Epithelial cell of proximal tubule (primary cell): ENCODE results near the gene CRLF2. TPM values are rescaled to one million over a fixed set of nuclear protein-coding genes. Genes with fewer than 3 reads are reported as not detected.

ENCODE experiments used
- DNase-seq: peaks from one replicate; pipeline ENCODE4 v3.0.0-alpha.2; 2011; ENCODE audit warnings: low read depth
- H3K4me3 ChIP-seq: 2 replicates; pipeline ENCODE4 v1.5.1; 2011; ENCODE audit warnings: low read depth, mild to moderate bottlenecking, low read length
- CTCF ChIP-seq: conservative IDR thresholded peaks from 2 replicates; pipeline ENCODE4 v1.5.1; 2012; ENCODE audit warnings: low read depth, mild to moderate bottlenecking, low read length
- total RNA-seq: library from RNA; depleted of rRNA; stranded (reverse); fragments of >200 nt; gene quantifications from 2 replicates; pipeline ENCODE4 v1.2.3, GENCODE V29; 2015

Gene CRLF2
- total RNA-seq, 1 donor from 2014 or later: not detected

- no peak for DNase-seq
- TF ChIP-seq CTCF: no peak
- H3K4me3 ChIP-seq: no peak overlapping the region
These were observed 10.8 kb upstream of the CRLF2 start for GRCh38 chrX:1223242-1223600.

DNA sequence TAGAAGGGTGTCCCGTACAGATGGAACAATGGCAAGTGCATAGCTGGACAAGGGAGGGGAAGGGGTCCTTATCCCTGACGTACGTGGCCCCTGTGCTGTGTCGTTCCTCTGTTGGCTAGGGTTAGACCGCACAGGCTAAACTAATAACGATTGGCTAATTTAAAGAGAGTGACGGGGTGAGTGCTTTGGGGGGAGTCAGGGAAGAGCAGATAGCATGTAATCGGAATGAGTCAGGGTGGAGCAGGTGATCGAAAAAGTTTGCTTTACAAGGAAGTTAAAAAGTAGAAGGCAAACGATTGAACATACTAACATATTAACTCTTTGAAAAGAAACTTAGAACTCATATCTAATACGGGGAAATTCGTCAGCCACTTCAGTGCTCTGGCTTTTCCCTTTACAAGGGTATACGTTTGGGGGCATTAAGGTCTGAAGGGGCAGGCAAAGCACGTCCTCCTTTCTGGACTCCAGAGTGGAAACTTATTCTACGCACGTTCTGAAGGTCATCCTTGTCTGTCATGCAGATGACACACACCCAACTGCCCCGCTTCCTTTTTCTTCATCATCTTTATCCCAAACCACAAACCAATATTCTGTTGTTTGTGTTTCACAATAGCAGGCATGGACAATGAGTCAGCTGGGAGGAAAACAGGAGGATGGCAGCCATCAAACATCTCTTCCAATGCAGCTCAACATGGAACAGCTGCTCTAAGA lies 10.2 kb upstream of the CRLF2 start:
- no peak for DNase-seq
- TF ChIP-seq CTCF: no peak

DNA sequence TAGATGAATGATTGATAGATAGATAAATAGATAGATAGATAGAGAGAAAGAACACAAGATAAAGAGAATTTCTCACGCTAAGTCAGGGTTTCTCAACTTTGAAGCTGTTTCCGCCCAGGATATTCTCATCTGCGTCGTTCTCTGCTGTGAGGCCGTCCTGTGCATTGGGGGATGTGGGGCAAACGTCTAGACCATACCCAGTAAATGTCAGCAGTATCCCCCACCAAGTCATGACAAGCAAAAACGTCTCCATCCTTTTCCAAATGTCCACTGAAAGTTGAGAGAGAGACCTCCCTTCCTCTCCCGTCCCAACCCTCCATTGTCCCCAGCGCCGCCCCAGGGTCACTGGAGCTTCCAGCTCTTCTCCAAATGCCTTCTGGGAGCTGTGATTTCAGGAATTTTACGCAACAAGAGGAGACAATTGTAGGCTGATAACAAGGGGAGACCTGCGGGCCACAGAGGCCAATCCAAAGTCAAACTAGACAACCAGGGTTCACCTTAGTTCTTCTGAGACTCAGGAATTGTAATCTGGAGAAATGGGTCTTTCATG lies 8.9 kb upstream of the CRLF2 start:
- TF ChIP-seq CTCF: no peak
- no peak overlapping the region for H3K4me3 ChIP-seq

More for the DNA sequence above, 10.2 kb upstream of the CRLF2 start:
- H3K4me3 ChIP-seq: no peak overlapping the region

GRCh38 chrX:1218286-1218685 lies 5.8 kb upstream of the CRLF2 start:
- no peak for TF ChIP-seq CTCF
- no peak for DNase-seq
- H3K4me3 ChIP-seq: no peak overlapping the region

More for the DNA sequence above, 8.9 kb upstream of the CRLF2 start:
- no peak for DNase-seq

DNA sequence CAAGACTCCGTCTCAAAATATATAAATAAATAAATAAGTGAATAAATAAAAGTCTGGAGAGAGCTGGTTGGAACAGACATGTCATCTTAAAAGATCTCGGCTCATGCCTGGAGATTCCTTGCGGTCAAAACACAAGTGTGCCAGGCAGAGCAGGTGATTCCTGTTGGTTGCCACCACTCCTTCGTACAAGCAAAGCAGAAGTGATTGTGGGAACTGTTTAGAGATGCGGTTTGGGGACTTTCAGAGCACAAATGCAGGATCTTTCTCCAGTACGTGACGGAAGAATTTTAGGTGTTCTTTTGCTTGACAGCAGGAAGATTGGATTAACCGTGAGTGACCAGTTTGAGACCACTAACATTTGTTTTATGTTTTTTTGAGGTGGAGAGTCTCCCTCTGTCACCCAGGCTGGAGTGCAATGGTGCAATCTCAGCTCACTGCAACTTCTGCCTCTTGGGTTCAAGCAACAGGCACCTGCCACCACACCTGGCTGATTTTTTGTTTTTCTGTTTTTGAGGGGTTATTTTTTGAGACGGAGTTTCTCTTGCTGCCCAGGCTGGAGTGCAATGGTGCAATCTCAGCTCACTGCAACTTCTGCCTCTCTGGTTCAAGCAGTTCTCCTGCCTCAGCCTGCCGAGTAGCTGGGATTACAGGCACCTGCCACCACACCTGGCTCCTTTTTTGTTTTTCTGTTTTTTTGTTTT lies 2.8 kb upstream of the CRLF2 start:
- no peak for DNase-seq
- TF ChIP-seq CTCF: no peak
- no peak overlapping the region for H3K4me3 ChIP-seq

DNA sequence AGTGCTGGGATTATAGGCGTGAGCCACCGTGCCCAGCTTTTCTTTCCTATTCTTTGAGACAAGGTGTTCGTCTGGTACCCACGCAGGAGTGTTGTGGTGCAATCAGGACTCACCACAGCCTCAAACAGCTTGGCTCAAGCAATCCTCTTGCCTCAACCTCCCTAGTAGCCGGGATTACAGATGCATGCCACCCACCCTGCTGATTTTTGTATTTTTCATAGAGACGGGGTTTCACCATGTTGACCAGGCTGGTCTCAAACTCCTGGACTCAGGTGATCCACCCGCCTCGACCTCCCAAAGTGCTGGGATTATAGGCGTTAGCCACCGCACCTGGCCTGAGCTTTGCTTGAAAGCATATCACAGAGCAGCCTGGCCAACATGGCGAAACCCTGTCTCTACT lies 1.5 kb upstream of the CRLF2 start:
- no peak overlapping the region for H3K4me3 ChIP-seq
- no peak for DNase-seq
- TF ChIP-seq CTCF: no peak
